Hepatocyte (in vitro differentiated cells): Measurements from ENCODE around the gene DNASE1.

Experiments
- CTCF ChIP-seq: fragments of 200-600 bp; sonication (generic); IDR thresholded peaks from 2 replicates; pipeline ENCODE4 v1.5.1; 2016; ENCODE audit warnings: antibody characterized with exemption, mild to moderate bottlenecking; ENCODE audit not compliant: poor library complexity
- EZH2 ChIP-seq: fragments of 200-600 bp; sonication (generic); IDR thresholded peaks from 2 replicates; pipeline ENCODE4 v1.6.1; 2016; ENCODE audit warnings: antibody characterized with exemption, mild to moderate bottlenecking, borderline replicate concordance
- EZH2phosphoT487 ChIP-seq: fragments of 200-600 bp; sonication (generic); IDR thresholded peaks from one replicate; pipeline ENCODE4 v1.6.1; 2018; ENCODE audit warnings: antibody characterized with exemption, mild to moderate bottlenecking, low read depth, moderate library complexity; ENCODE audit not compliant: unreplicated experiment, severe bottlenecking

DNA sequence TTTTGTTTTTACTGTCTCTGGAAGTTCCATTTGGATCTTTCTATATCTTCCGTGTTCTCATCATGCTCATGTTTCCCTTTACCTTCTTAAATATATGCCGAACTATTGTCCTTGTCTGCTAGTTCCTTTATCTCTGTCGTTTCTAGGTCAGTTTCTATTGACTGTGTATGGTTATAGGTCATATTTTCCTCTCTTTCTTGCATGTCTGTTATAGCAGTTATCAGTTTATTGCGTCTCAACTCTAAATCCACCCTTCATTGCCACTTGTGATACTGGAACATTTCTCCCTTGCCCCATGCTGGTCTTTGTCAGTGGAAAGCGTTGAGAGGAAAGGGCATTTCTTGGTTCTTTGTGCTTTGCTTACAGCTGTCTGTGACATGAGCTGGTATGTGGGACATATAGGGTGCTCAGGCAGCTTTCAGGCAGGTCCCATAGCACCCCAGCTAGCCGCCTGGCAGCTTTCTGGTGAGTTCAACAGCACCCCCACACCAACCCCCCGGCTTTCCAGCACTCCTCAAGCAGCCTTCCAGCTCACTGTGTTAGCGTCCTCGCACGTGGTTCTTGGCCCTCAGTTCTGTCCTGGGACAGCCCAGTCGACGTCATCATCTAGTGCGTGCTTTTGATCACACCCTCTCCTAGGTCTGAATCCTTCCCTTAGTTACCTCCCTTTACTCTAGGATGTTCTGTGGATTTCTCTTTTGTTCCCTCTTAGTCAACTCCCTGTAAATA lies 15.4 kb upstream of the DNASE1 start:
- TF ChIP-seq CTCF (no peak), EZH2phosphoT487 (no peak), EZH2 (no peak)
